GM06990 (cell line): ENCODE data around the gene PRR5L.

ENCODE experiments used
- DNase-seq: peaks from one replicate; pipeline ENCODE4 v3.0.0-alpha.2; 2011; ENCODE audit not compliant: insufficient read length; ENCODE audit errors: extremely low read depth
- H3K27me3 ChIP-seq: replicated peaks from 2 replicates; pipeline ENCODE4 v1.6.0; 2011; ENCODE audit warnings: low read length; ENCODE audit not compliant: control insufficient read depth, insufficient read depth
- H3K36me3 ChIP-seq: 2 replicates; pipeline ENCODE4 v1.5.1; 2011; ENCODE audit warnings: low read length; ENCODE audit not compliant: control insufficient read depth, insufficient read depth
- H3K4me3 ChIP-seq: replicated peaks from 2 replicates; pipeline ENCODE4 v1.5.1; 2011; ENCODE audit warnings: low read depth, mild to moderate bottlenecking, control low read depth, low read length
- CTCF ChIP-seq: IDR thresholded peaks from 2 replicates; pipeline ENCODE4 v1.5.1; 2011; ENCODE audit warnings: low read length, control low read depth, mild to moderate bottlenecking, inconsistent platforms; ENCODE audit not compliant: insufficient read depth, poor library complexity, severe bottlenecking

Gene PRR5L

GRCh38 chr11:36487619-36488018 is 191.5 kb downstream of the PRR5L start:
- no peak for TF ChIP-seq CTCF
- Histone ChIP-seq H3K36me3 (peaks cover 13% of the 10 kb centered on the region), H3K27me3 (no peaks in the 10 kb centered on the region), H3K4me3 (no peak overlapping the region)
- no peak for DNase-seq

- DNase-seq: no peak
- no peaks in the 10 kb centered on the region for H3K27me3 ChIP-seq
- no peak overlapping the region for H3K4me3 ChIP-seq
These were observed 192.0 kb downstream of the PRR5L start for GRCh38 chr11:36488096-36488495.

GRCh38 chr11:36490026-36490806 is 194.1 kb downstream of the PRR5L start:
- DNase-seq: no peak
- no peak overlapping the region for H3K4me3 ChIP-seq
- H3K27me3 ChIP-seq: no peaks in the 10 kb centered on the region
- no peak for TF ChIP-seq CTCF
- peaks cover 11% of the 10 kb centered on the region for H3K36me3 ChIP-seq

More at GRCh38 chr11:36488096-36488495, 192.0 kb downstream of the PRR5L start:
- TF ChIP-seq CTCF: no peak
- peaks cover 13% of the 10 kb centered on the region for H3K36me3 ChIP-seq

- no peaks in the 10 kb centered on the region for H3K27me3 ChIP-seq
- no peak for DNase-seq
- H3K36me3 ChIP-seq: peaks cover 11% of the 10 kb centered on the region
- peak; percentile 64 for TF ChIP-seq CTCF
- no peak overlapping the region for H3K4me3 ChIP-seq
These were observed 196.7 kb downstream of the PRR5L start for GRCh38 chr11:36492724-36493304.

- DNase-seq: no peak
- no peak for TF ChIP-seq CTCF
- H3K4me3 ChIP-seq: no peak overlapping the region
- H3K27me3 ChIP-seq: no peaks in the 10 kb centered on the region
- peaks cover 11% of the 10 kb centered on the region for H3K36me3 ChIP-seq
These were observed 197.2 kb downstream of the PRR5L start for GRCh38 chr11:36493332-36493731.

- Histone ChIP-seq H3K4me3 (no peak overlapping the region), H3K27me3 (no peaks in the 10 kb centered on the region), H3K36me3 (no peaks in the 10 kb centered on the region; the same call in none of the 2 replicates)
- no peak for TF ChIP-seq CTCF
- no peak for DNase-seq
These were observed 202.6 kb downstream of the PRR5L start for GRCh38 chr11:36498721-36499120.
